HG02588 (cell line): ENCODE results near the gene PITPNC1.
A peak's percentile ranks its signal among the peaks of the same experiment; 100 is the strongest.
"Not testable (repeated sequence)": the region's sequence is repeated elsewhere in the genome, so short reads cannot be mapped to it uniquely, and the experiment has no call there.

Experiments used
- ATAC-seq: cut with Tn5 transposase; IDR thresholded peaks from one replicate; pipeline ENCODE4 v1.9.1; 2021; ENCODE audit warnings: mild to moderate bottlenecking, moderate library complexity; ENCODE audit not compliant: unreplicated experiment

Gene PITPNC1

DNA sequence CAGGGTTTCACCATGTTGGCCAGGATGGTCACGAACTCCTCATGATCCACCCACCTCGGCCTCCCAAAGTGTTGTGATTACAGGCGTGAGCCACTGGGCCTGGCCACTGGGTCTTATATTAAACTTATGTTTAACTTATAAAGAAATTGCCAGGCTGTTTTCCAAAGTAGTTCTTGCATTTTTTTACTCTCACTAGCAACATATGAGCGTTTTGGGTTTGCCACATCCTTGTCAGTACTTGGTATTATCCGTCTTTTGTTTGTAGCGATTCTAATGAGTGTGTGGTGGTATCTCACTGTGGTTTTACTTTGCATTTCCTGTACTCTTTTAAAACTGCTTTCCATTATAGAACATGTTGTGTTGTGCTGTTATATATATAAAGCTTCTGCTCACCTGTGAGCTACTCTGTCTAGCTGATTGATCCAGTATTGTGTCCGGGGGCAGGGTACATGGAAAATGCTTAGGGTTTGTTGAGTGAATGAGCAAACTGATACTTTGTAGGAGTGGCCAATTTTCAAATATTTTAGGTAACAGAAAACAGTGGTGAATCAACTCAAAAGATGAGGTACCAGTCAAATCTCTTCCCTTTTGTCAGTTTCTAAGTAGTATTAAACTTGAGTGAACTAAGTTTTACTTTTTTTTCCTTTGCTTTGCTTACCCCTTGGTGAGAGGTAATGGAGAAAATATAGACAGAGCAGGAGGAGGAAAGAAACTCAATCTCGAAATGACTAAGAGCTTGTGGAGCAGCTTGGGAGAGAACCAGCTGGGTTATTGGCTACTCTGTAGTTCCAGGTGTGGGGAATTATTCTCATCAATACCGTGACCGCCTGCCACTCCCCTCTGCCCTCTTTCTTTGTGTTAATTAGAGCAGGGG is 75.8 kb downstream of the PITPNC1 start:
- no peak for ATAC-seq

DNA sequence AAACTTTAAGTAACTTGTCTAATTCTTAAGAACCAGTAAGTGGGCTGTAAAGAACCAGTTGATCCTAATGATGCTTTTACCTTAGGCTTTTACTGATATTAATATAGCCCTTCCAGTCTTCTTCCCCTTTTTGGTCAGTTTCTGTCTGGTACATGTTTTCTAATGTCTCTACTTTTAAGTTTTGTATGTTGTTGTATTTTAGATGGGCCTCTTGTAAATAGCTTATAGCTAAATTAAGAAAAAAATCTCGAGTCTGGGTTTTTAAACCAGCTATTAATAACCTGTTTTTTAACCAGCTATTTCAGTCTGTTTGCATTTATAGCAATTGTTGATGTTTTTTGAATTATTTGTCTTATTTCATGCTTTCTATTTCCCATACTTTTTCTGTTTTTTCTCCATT is 79.0 kb downstream of the PITPNC1 start:
- no peak for ATAC-seq

DNA sequence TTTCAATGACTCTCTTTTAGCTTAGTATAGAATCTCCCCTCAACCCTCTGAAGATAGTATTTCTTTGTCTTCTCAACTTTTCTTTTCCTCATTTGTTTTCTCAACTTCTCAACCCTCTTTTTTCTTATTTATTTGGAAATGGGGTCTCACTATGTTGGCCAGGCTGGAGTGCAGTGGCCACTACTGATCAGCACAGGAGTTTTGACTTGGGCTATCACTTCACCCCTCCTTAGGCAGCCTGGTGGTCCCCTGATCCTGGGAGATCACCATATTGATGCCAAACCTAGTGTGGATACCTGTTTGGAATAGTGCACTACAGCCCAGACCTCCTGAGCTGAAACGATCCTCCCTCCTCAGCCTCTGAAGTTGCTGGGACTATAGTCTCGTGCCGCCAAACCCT is 79.8 kb downstream of the PITPNC1 start:
- ATAC-seq = no peak

DNA sequence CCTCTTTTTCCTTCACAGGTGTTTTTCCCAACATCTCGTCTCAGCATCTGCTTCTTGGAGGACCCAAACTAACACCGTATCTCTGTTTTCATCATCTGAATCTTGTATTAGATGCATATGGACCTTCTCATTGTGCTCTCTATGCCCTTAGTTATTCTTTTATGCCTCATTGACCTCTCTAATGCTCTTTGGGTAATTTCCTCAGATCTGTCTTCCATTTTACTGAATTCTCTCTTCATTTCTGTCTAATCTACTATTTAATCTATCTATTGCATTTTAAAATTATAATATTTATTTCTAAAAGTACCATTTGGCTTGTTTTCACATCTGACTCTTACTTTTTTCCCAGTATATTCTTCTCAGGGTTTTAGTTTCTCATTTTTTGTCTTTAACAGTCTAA is 81.1 kb downstream of the PITPNC1 start:
- ATAC-seq = no peak

DNA sequence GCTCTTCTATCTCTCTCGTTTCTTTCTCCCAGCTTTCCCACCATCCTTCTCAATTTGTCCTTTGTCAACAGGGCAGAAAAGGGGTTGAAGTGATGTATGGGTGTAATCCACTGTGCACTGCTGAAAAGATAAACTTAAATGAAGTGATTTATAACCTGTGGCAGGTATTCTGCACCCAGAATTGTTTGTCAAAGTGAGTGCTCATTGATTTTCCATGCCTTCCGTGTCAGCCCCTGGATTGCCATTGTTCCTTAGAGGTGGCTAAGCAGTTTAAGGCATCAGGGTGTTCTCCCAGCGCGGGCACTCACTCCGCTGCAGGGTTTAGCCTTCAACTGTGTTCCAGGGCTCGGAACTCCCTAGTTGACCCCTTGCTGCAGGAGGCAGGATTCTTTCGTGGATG is 82.9 kb downstream of the PITPNC1 start:
- no peak for ATAC-seq

DNA sequence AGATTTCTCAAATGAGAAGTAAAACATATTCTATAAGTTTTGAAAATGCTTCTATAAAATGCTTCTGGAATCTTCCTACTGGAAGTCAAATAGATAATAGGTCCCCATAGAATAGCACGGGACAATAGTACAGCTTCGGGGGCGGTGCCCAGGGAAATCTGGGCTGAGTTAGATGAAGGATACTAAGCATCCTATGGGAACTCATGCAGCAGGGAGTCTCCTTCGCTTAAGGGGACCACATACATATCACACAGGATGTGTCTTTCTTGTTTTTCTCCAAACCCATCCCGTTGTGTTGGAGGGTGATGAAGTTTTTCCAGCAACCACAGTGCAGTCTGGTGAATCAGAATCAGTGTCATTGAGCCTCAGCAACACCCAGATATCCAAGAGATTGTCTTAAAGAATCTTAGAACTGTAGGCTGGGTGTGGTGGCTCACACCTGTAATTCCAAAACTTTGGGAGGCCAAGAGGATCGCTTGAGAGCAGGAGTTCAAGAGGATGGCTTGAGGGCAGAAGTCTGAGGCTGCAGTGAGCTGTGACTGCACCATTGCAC is 84.2 kb downstream of the PITPNC1 start:
- ATAC-seq = no peak

DNA sequence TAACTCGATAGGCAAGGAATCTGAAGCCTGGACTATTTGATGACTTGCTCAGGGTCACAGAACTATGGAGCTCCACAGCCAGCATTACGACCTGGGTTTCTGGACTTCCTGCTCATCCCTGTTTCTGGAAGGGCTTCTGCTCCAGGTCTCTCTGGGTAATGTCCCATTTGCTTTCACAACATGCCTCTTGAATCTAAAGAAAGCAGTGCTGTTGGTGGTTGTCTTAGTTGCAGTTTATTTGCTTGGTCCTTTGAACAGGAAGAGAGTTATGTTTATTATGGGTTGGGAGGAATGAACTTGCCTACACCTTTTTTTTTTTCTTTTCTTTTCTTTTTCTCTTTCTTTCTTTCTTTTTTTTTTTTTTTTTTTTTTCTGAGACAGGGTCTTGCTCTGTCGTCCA is 84.8 kb downstream of the PITPNC1 start:
- no peak for ATAC-seq

DNA sequence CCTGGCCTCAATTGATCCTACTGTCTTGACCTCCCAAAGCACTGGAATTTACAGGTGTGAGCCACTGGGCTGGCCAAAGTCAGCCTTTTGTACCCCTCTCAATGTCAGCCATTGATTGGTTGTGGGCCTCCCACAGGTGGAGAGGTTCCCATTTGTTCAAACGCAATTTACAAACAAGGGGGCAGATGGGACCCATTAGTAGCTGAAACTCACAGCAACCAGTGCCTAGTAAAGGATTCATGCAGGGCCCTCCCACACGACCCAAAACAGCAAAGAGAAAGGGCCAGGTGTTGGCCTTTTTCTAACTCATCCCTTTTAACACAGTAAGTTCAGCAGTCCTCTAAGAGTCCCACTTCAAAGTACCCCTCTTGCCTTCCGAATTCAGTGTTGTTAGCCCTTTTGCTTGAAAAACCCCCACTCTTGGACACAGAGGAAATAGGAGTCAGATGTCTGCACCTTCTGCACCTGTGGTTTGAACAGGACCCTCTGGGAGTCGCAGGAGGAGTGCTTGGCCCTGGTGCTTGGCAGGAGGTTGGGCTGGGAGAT is 89.2 kb downstream of the PITPNC1 start:
- no peak for ATAC-seq

DNA sequence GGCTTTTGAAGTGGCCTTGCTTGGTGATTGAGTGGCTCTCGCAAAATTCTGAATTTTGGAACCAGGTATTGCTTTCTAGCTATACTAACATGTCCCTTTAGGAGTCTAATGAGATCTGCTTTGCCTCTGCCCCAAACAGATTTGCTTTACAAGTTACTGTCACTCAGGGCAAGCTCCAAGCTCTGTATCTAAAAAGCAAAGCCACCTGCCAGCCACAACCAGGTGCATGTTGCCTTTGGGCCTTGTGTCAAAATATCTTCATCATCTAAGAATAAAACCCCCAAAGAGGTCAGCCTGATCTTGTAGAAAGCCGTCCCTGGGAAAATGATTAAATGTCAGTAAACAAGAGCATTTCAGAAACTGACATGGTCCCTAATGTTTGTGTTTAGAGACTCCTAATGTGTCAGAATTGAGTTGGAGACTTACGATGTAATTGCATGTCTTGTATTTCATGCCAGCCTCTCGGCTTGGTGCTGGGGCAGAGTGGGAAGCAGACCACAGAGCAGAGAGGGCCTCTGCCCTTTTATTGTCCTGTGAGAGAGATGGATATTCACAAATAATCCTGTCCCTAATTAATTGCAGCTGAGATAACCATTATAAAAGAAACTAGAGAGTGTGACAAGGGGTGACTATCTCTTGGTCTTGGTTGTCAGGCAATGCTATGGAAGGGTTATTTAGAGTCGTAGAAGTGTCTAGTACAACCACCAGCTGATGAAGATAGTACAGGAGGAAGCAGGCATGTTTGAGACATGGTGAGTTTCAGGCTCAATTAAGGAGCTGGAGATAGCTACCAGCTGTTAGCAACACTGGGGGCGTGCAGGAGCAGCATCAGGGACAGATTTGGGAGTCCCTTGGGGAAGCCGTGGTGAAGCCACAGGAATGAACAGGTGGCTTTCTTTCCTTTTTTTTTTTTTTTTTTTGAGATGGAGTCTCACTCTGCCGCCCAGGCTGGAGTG is 90.7 kb downstream of the PITPNC1 start:
- ATAC-seq = no peak

DNA sequence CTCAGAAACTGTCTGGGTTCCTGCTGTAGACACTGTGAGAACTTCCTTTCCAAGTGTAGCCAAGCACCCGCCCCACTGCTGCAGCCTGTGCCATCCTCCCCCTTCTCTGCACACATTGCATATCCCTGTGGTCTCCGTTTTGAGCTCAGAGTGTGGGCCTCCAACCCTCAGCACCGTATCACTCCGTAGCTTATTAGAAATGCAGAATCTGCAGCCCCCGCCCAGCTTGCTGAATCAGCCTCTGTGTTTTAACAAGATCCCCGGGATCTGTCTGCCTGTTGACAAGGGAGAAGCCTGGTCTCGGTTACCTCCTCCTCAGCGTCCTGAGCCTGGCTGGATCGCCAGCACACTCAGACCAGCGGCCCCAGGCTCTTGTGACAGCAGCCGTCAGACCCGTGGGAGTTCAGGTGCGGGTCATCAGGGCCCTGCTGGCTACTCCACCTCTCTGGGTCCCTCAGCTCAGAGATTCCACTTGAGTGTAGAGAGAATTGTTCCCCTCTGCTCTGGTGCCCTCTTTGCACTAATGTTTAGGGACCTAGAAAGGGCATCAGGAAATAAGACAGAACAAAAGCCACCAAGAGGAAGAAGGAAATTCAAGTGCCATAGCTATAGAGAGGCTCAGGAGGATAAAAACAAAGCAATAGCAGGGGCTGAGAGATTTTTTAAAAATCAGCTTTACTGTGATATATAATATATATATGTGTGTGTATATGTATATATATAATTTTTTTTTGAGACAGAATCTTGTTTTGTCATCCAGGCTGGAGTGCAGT is 92.3 kb downstream of the PITPNC1 start:
- no peak for ATAC-seq

DNA sequence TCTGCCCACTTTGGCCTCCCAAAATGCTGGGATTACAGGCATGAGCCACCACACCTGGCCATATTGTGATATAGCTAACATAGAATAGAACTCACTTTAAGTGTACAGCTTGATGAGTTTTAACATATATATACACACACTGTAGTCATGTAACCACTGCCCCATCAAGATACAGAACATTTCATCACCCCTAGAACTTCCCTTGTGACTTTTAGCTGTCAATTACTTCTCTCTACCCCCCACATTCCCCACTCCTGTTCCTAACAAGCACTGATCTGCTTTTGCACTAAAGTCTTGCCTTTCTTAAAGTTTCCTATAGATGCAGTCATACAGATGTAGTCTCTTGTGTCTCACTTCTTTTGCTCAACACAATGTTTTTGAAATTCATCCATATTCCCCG is 93.1 kb downstream of the PITPNC1 start:
- no peak for ATAC-seq

DNA sequence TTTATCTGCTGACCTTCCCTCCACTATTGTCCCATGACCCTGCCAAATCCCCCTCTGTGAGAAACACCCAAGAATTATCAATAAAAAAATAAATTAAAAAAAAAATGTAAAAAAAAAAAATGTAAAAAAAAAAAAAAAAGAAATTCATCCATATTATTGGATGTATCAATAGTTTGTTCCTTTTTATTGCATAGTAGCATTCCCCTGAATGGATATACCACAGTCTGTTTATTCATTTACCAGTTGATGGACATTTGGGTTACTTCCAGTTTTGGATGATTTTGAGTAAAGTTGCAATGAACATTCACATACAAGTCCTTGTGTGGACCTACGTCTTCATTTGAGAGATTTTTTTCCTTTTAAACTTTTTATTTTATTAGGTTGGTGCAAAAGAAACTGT is 94.0 kb downstream of the PITPNC1 start:
- ATAC-seq = no peak

DNA sequence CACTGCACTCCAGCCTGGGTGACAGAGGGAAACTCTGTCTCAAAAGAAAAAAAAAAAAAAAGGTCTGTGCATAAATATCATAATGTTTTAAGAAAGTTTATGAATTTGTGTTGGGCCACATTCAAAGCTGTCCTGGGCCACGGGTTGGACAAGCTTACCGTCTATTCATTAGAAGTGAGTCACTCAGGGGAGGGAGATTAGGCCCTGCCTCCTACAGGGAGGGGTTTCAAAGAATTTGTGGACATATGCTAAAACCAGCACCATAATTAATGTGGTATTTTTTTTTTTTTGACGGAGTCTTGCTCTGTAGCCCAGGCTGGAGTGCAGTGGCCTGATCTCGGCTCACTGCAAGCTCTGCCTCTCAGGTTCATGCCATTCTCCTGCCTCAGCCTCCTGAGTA is 95.5 kb downstream of the PITPNC1 start:
- ATAC-seq = not testable (repeated sequence)

DNA sequence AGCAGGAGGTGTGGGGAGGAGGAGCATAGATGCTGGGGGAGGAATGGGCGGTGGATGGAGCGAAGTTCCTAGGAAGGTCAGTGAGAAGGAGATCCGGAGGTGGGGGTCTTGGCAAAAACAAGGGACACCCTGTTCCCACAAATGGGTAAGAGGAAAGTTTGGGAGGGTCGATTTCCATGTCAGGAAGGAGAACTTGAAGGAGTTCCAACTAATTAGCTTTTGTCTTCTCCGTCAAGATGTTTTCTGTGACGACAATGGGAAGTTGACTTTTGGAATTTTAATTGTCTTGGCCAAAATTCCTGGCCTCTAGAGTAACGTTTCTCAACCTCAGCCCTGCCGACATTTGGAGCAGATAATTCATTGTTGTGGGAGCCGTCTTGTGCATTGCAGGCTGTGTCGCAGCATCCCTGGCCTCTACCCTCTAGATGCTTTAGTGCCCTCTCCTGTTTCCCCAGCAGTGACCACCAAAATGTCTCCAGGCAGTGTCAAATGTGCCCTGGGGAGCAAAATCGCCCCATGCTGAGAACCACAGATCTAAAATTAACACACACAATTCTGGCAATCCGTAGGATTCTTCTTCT is 97.1 kb downstream of the PITPNC1 start:
- ATAC-seq = no peak

DNA sequence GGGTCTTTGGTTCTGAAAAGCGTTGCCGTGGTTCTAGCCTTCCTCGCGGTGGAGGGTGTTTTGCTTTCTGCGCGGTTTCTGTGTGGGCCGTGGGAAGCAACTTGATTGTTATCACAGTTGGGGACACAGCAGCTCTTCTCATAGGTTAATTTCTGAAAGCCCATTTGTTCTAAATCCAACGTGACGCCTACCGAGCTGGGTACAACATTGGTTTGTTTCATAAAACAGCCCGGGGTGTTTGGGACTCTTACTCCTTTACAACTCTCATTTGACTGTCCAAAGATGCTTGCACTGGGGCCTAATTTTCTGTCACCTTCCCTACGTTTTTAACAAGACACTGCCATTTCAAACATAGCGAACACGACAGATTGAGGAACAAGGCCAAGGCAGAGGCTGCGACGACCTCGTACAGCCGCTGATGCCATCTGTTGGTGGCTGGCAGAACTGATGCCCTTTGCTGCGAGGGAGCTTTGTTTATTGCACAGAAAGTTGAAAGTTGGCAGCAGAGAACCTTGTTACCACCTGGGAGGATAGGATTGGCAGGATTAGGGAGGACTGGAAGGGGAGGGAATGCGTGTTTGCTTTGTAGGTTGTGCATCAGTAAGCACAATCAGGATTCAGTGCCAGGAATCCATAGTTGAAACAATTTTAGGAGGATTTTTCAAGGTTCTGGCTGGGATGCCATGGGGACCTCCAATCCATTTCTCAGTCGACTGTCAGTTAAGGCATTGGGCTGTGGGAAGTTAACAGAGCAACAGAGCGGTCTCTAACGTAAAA is 98.3 kb downstream of the PITPNC1 start:
- ATAC-seq = peak; percentile 72

DNA sequence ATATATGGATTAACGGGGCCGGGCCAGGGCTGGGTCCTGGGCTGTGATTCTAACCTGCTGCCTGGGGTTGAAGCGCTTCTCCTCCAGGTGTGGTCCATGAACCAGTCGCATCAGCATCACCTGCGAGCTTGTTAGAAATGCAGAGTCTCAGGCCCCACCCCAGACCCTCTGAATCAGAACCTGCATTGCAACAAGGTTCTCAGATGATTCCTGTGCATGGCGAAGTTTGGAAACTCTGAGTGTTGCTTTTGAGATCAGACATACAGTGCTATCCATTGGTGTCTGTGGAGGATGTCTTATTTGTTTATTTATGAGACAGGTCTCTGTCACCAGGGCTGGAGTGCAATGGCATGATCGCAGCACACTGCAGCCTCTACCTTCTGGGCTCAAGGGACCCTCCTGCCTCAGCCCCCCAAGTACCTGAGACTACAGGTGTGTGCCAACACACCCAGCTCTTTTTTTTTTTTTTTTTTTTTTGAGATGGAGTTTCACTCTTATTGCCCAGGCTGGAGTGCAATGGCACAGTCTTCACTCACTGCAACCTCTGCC is 99.8 kb downstream of the PITPNC1 start:
- no peak for ATAC-seq

DNA sequence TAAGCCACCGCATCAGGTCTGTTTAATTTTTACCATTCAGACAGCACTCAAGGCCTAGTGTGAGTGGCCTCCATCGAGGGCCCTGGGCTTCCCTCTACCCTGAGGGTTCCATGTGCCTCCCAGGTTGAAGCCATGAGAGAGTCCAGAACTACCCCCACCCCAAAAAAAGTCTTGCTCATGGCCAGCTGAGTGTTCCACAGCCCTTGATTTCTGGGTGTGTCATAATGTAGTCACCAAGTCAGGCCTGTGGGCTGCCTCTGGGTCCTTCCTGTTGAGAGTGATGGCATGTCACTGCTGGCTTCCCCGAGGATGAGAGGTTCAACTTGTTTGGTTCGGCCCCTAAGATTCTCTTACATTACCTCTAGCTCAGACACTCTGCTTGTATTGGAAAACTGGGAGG is 100.6 kb downstream of the PITPNC1 start:
- ATAC-seq = no peak

DNA sequence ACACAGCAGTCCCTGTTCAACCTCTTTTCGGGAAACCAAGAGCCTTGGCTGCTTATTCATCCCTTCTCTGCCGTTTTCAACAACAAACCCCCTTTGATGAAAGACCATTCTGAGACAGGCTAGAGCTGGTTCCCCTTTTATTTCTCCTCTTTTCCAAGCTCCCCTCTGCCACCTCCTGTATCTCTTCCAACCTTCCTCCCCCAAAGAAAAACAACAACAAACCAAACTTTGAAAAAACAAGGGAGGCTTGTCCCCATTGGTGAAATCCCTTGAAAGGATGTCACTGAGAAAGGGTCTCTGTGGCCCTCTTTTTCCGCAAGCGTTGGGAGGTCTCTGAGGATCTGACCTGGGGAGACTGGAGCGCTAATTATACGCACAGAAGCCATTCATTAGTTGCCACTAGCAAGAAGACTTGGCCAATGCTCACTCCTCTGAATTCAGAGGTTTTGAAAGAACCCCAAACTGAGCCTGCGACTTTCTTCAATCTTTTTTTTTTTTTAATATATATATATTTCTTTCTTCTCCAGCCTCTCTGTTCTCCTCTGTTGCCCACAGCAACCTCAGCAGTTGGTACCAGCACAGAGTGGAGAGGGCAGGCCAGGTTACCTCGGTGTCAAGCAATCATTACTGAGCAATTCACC is 101.4 kb downstream of the PITPNC1 start:
- no peak for ATAC-seq

DNA sequence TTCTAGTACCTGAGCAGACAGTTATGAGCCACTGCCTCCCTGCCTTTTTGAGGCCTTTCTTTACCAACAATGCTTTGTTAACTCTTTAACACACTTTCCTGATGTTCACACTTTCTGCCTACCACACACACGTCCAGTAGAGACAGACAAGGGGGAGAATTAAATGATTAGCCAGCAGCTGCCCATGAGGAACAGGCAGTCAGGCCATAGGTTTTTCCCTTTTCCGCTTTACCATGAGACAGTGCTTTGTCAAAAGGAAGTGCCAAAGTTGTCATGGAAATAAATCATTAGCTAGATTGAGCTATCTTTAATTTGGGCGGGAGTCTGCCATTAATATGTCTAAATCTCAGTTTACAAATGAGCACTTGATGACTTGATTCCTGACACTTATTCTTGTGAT is 102.1 kb downstream of the PITPNC1 start:
- no peak for ATAC-seq
